ENCODE measurements around the gene PXT1. TPM values are rescaled to one million over a fixed set of nuclear protein-coding genes. Genes with fewer than 3 reads are reported as not detected.

Gene PXT1
- total and polyA plus RNA-seq, 9 of the 15 experiments (the other 6 are each of a cell fraction or from before 2014, with no cell fraction given), result 0.09 to 0.11 (median 0.10) TPM; not detected in 5

- TF ChIP-seq CREB3L1 (IDR thresholded peaks at IDR 0.05; ENCODE audit: borderline replicate concordance, low read depth) (0 out of 2 replicates have a peak, but pooled peaks have one; percentile 36), SRSF7 (optimal IDR thresholded peaks at IDR 0.05; ENCODE audit: low read depth, low read length) (no peak), SMARCA4 (IDR thresholded peaks at IDR 0.05) (peak; percentile 96), POLR2B (IDR thresholded peaks at IDR 0.05; ENCODE audit: low read depth, partially characterized antibody) (no peak), ZNF384 (IDR thresholded peaks at IDR 0.05; ENCODE audit: low read depth, low read length) (no peak), BRCA1 (IDR thresholded peaks at IDR 0.05) (no peak), BRCA1 (CRISPR knock-in tag; IDR thresholded peaks at IDR 0.05) (no peak), STAT6 (CRISPR knock-in tag; IDR thresholded peaks at IDR 0.05) (no peak), SNIP1 (IDR thresholded peaks at IDR 0.05; ENCODE audit: low read depth) (no peak), BRD4 (IDR thresholded peaks at IDR 0.05) (no peak), CHD2 (IDR thresholded peaks at IDR 0.05; ENCODE audit: low read depth, low read length) (no peak), HNRNPUL1 (IDR thresholded peaks at IDR 0.05; ENCODE audit: low read length) (no peak), ZKSCAN1 (IDR thresholded peaks at IDR 0.05; ENCODE audit: low read depth, low read length) (no peak), ZNF318 (IDR thresholded peaks at IDR 0.05; ENCODE audit: borderline replicate concordance in 1 of 2, low read depth in 1 of 2) (peak in 1 of 2 experiments; percentile 91; a peak in 2 of 4 replicates)
Measured at GRCh38 chr6:36350681-36351571, 91.7 kb downstream of the PXT1 start (continued).
